Measurements from ENCODE around the gene STARD3.

The STARD3 gene

GRCh38 chr17:39631403-39631802, 5.5 kb upstream of the STARD3 start:
- TF ChIP-seq GATA2 (IDR thresholded peaks at IDR 0.05; ENCODE audit: low read depth, low read length) (no peak), GATA3 (IDR thresholded peaks at IDR 0.05; ENCODE audit: low read depth, low read length) (no peak)

- TF ChIP-seq GATA2 (IDR thresholded peaks at IDR 0.05; ENCODE audit: low read depth, low read length) (no peak), GATA3 (IDR thresholded peaks at IDR 0.05; ENCODE audit: low read depth, low read length) (no peak)
Observed at GRCh38 chr17:39632153-39632941, 4.6 kb upstream of the STARD3 start.

- TF ChIP-seq GATA2 (IDR thresholded peaks at IDR 0.05; ENCODE audit: low read depth, low read length) = no peak
- no peak for TF ChIP-seq GATA3 (IDR thresholded peaks at IDR 0.05; ENCODE audit: low read depth, low read length)
Observed at GRCh38 chr17:39633570-39634183, 3.3 kb upstream of the STARD3 start.

GRCh38 chr17:39634384-39634871, 2.5 kb upstream of the STARD3 start:
- TF ChIP-seq GATA3 (IDR thresholded peaks at IDR 0.05; ENCODE audit: low read depth, low read length) (no peak), GATA2 (IDR thresholded peaks at IDR 0.05; ENCODE audit: low read depth, low read length) (no peak)

GRCh38 chr17:39635614-39636176, 1.2 kb upstream of the STARD3 start:
- TF ChIP-seq GATA2 (IDR thresholded peaks at IDR 0.05; ENCODE audit: low read depth, low read length) (no peak), GATA3 (IDR thresholded peaks at IDR 0.05; ENCODE audit: low read depth, low read length) (no peak)

GRCh38 chr17:39636587-39636926, 387 bp upstream of the STARD3 start:
- TF ChIP-seq GATA2 (IDR thresholded peaks at IDR 0.05; ENCODE audit: low read depth, low read length) (no peak), GATA3 (IDR thresholded peaks at IDR 0.05; ENCODE audit: low read depth, low read length) (no peak)

- TF ChIP-seq GATA3 (IDR thresholded peaks at IDR 0.05; ENCODE audit: low read depth, low read length) (no peak), GATA2 (IDR thresholded peaks at IDR 0.05; ENCODE audit: low read depth, low read length) (no peak)
Observed at GRCh38 chr17:39638317-39638716, 1.4 kb downstream of the STARD3 start.

- TF ChIP-seq GATA2 (IDR thresholded peaks at IDR 0.05; ENCODE audit: low read depth, low read length) = no peak
- TF ChIP-seq GATA3 (IDR thresholded peaks at IDR 0.05; ENCODE audit: low read depth, low read length) = no peak
Observed at GRCh38 chr17:39639043-39639442, 2.1 kb downstream of the STARD3 start.

GRCh38 chr17:39639566-39640458, 2.9 kb downstream of the STARD3 start:
- no peak for TF ChIP-seq GATA2 (IDR thresholded peaks at IDR 0.05; ENCODE audit: low read depth, low read length)
- no peak for TF ChIP-seq GATA3 (IDR thresholded peaks at IDR 0.05; ENCODE audit: low read depth, low read length)

GRCh38 chr17:39640591-39641031, 3.7 kb downstream of the STARD3 start:
- TF ChIP-seq GATA3 (IDR thresholded peaks at IDR 0.05; ENCODE audit: low read depth, low read length) = no peak
- no peak for TF ChIP-seq GATA2 (IDR thresholded peaks at IDR 0.05; ENCODE audit: low read depth, low read length)

GRCh38 chr17:39641097-39641496, 4.2 kb downstream of the STARD3 start:
- TF ChIP-seq GATA2 (IDR thresholded peaks at IDR 0.05; ENCODE audit: low read depth, low read length) = no peak
- TF ChIP-seq GATA3 (IDR thresholded peaks at IDR 0.05; ENCODE audit: low read depth, low read length) = no peak

GRCh38 chr17:39641883-39642282, 4.9 kb downstream of the STARD3 start:
- TF ChIP-seq GATA3 (IDR thresholded peaks at IDR 0.05; ENCODE audit: low read depth, low read length) (no peak), GATA2 (IDR thresholded peaks at IDR 0.05; ENCODE audit: low read depth, low read length) (no peak)

GRCh38 chr17:39642291-39643074, 5.5 kb downstream of the STARD3 start:
- TF ChIP-seq GATA2 (IDR thresholded peaks at IDR 0.05; ENCODE audit: low read depth, low read length) (no peak), GATA3 (IDR thresholded peaks at IDR 0.05; ENCODE audit: low read depth, low read length) (no peak)

Measured in SH-SY5Y (cell line).